Measurements from ENCODE around the gene TMEM212.

DNA sequence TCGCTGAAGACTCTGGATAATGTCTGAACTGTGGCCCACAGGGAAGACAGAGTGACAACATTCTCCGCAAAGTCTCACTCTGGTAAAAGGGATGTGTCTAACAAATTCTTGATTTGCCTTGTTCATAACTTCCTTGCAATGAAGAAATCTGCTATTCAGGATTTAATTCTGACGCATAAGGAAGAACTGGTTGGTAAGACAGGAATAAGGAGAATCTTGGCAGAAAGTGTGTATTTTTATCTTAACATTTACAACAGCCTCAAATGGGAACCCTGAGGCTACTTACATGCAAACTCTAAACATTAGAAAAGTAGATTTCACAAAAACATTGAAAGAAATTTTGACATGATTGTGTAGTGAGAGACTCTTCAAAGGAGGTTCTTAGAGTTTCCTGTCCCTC is 22.1 kb upstream of the TMEM212 start:
- TF ChIP-seq, protein P1, sequence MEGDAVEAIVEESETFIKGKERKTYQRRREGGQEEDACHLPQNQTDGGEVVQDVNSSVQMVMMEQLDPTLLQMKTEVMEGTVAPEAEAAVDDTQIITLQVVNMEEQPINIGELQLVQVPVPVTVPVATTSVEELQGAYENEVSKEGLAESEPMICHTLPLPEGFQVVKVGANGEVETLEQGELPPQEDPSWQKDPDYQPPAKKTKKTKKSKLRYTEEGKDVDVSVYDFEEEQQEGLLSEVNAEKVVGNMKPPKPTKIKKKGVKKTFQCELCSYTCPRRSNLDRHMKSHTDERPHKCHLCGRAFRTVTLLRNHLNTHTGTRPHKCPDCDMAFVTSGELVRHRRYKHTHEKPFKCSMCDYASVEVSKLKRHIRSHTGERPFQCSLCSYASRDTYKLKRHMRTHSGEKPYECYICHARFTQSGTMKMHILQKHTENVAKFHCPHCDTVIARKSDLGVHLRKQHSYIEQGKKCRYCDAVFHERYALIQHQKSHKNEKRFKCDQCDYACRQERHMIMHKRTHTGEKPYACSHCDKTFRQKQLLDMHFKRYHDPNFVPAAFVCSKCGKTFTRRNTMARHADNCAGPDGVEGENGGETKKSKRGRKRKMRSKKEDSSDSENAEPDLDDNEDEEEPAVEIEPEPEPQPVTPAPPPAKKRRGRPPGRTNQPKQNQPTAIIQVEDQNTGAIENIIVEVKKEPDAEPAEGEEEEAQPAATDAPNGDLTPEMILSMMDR (IDR thresholded peaks at IDR 0.05; ENCODE audit: insufficient read depth, low read depth, low read length), result no peak
- TF ChIP-seq EZH2 (IDR thresholded peaks at IDR 0.05; ENCODE audit: insufficient read depth, low read length), result no peak
